H1 (cell line): ENCODE results near the gene ATP5F1E. TPM values are rescaled to one million over a fixed set of nuclear protein-coding genes. Genes with fewer than 3 reads are reported as not detected.

ENCODE experiments used
- BCL11A ChIP-seq, 2 experiments: IDR thresholded peaks; one replicate each; pipeline ENCODE4 v1.6.1; 2011; ENCODE audit warnings: low read depth in 2 of 2, low read length in 2 of 2, mild to moderate bottlenecking in 2 of 2
- CREB1 ChIP-seq: IDR thresholded peaks from 2 replicates; pipeline ENCODE4 v1.6.1; 2012; ENCODE audit warnings: inconsistent platforms
- CTBP2 ChIP-seq: IDR thresholded peaks from 2 replicates; pipeline ENCODE4 v1.7.0; 2011; ENCODE audit warnings: borderline replicate concordance, mild to moderate bottlenecking, moderate library complexity, mixed read lengths, low read length; ENCODE audit not compliant: insufficient read depth, insufficient read length
- JUND ChIP-seq: IDR thresholded peaks from 2 replicates; pipeline ENCODE4 v1.6.1; 2011; ENCODE audit warnings: mild to moderate bottlenecking, improper control_type of control experiment, low read length
- KDM1A ChIP-seq: fragments of 200-600, 300-600 bp; sonication (generic); IDR thresholded peaks from 2 replicates; pipeline ENCODE4 v1.7.1; 2016; ENCODE audit warnings: mild to moderate bottlenecking, low read length, borderline replicate concordance
- KDM5A ChIP-seq: fragments of 200-600 bp; IDR thresholded peaks from 2 replicates; pipeline ENCODE4 v1.7.1; 2012; ENCODE audit warnings: mild to moderate bottlenecking, low read length, inconsistent platforms, mixed read lengths
- PHF8 ChIP-seq: fragments of 200-600 bp; sonication (generic); conservative IDR thresholded peaks from 2 replicates; pipeline ENCODE4 v1.7.1; 2012; ENCODE audit warnings: low read depth, mild to moderate bottlenecking, inconsistent platforms, low read length, moderate library complexity
- SIN3A ChIP-seq, 2 experiments: IDR thresholded peaks in 1 of 2; conservative IDR thresholded peaks in 1 of 2; 2 replicates each; pipeline ENCODE4 v1.6.1; 2011 to 2012; ENCODE audit warnings: low read length in 2 of 2, improper control_type of control experiment in 1 of 2, low read depth in 1 of 2, mild to moderate bottlenecking in 1 of 2
- TEAD4 ChIP-seq: IDR thresholded peaks from 2 replicates; pipeline ENCODE4 v1.6.1; 2012; ENCODE audit warnings: low read depth, low read length, inconsistent platforms, mixed read lengths
- polyA plus RNA-seq, 7 experiments: library from polyadenylated mRNA; depleted of rRNA in 3 of 7; stranded (reverse) in 5 of 7; unstranded in 2 of 7; fragments of >200 nt in 5 of 7; fragments of 200-250 nt in 2 of 7; gene quantifications; 1 replicate in 5 of 7; 2 replicates in 1 of 7; 4 replicates in 1 of 7; pipeline versions ENCODE4 v1.2.1 to v1.2.3, GENCODE V29; 2011 to 2013; ENCODE audit warnings: missing spikeins in 2 of 7, mixed read lengths in 2 of 7
- total RNA-seq: library from RNA; stranded (reverse); fragmentation: NEBNext Ultra II Directional; extraction: Animal tissue kit (Norgen Biotek cat#: 25700); gene quantifications from 2 replicates; pipeline ENCODE4 v1.2.1, GENCODE V29; 2021

Gene ATP5F1E
- total and polyA plus RNA-seq, 2 of the 8 experiments (the other 6 are each of a cell fraction or from before 2014, with no cell fraction given): 15.7 to 47.8 TPM

GRCh38 chr20:59010321-59010994 lies 21.7 kb downstream of the ATP5F1E start (continued):
- TF ChIP-seq JUND (no peak), CTBP2 (no peak), TEAD4 (no peak), CREB1 (no peak), KDM1A (no peak), BCL11A (IDR thresholded peaks at IDR 0.05; ENCODE audit: low read depth in 2 of 2, low read length in 2 of 2) (no peak), KDM5A (no peak), PHF8 (no peak), SIN3A (conservative IDR thresholded peaks at IDR 0.05 in 1 of 2, IDR thresholded peaks at IDR 0.05 in 1 of 2; ENCODE audit: low read depth in 1 of 2, low read length in 2 of 2) (no peak)
